Activated CD4-positive, alpha-beta T cell treated with anti-CD3 and anti-CD28 coated beads for 48 hours (primary cell): ENCODE measurements around the gene MGAT5B.
A peak's percentile ranks its signal among the peaks of the same experiment; 100 is the strongest.
"Not testable (repeated sequence)": the region's sequence is repeated elsewhere in the genome, so short reads cannot be mapped to it uniquely, and the experiment has no call there.

ENCODE experiments used
- DNase-seq: peaks from one replicate; pipeline ENCODE4 v3.0.0-alpha.2; 2020

Gene MGAT5B

GRCh38 chr17:76956846-76957540 lies 88.8 kb downstream of the MGAT5B start:
- no peak for DNase-seq

GRCh38 chr17:76957678-76958464 lies 89.7 kb downstream of the MGAT5B start:
- no peak for DNase-seq

- no peak for DNase-seq
Observed at GRCh38 chr17:76958974-76959373, 90.8 kb downstream of the MGAT5B start.

- no peak for DNase-seq
Observed at GRCh38 chr17:76961869-76962268, 93.7 kb downstream of the MGAT5B start.

- DNase-seq, result no peak
Observed at GRCh38 chr17:76962858-76963257, 94.7 kb downstream of the MGAT5B start.

GRCh38 chr17:76966016-76966415 lies 97.8 kb downstream of the MGAT5B start:
- DNase-seq, result no peak

GRCh38 chr17:76966486-76967181 lies 98.4 kb downstream of the MGAT5B start:
- no peak for DNase-seq

GRCh38 chr17:76967762-76968161 lies 99.6 kb downstream of the MGAT5B start:
- no peak for DNase-seq

- DNase-seq, result peak; percentile 68
Observed at GRCh38 chr17:76968707-76969597, 100.7 kb downstream of the MGAT5B start.

GRCh38 chr17:76969598-76970172 lies 101.5 kb downstream of the MGAT5B start:
- peak; percentile 17 for DNase-seq

- DNase-seq, result not testable (repeated sequence)
Observed at GRCh38 chr17:76970228-76970627, 102.0 kb downstream of the MGAT5B start.

- DNase-seq, result no peak
Observed at GRCh38 chr17:76972046-76972641, 103.9 kb downstream of the MGAT5B start.

- no peak for DNase-seq
Observed at GRCh38 chr17:76973040-76973439, 104.8 kb downstream of the MGAT5B start.

- DNase-seq, result no peak
Observed at GRCh38 chr17:76974721-76975120, 106.5 kb downstream of the MGAT5B start.

GRCh38 chr17:76978050-76978449 lies 109.8 kb downstream of the MGAT5B start:
- not testable (repeated sequence) for DNase-seq

GRCh38 chr17:76981545-76982295 lies 113.5 kb downstream of the MGAT5B start:
- no peak for DNase-seq

- no peak for DNase-seq
Observed at GRCh38 chr17:76982408-76983074, 114.3 kb downstream of the MGAT5B start.

- DNase-seq, result no peak
Observed at GRCh38 chr17:76983075-76983775, 115.0 kb downstream of the MGAT5B start.

GRCh38 chr17:76986365-76986764 lies 118.2 kb downstream of the MGAT5B start:
- no peak for DNase-seq
